Astrocyte of the cerebellum (primary cell): ENCODE measurements around the gene WIPF2.

Experiments used
- DNase-seq: peaks from one replicate; pipeline ENCODE4 v3.0.0-alpha.2; 2011; ENCODE audit warnings: low read depth
- H3K4me3 ChIP-seq: 2 replicates; pipeline ENCODE4 v1.5.1; 2011; ENCODE audit warnings: mild to moderate bottlenecking, low read depth, low read length, moderate library complexity
- in situ Hi-C: cut with HindIII; loops from 2 replicates; pipeline ENCODE4 v1.10.0; 2017; ENCODE audit warnings: low sequenced_read_pairs
- TF ChIP-seq, protein P1 (sequence below): IDR thresholded peaks from 2 replicates; pipeline ENCODE4 v1.5.1; 2012; ENCODE audit warnings: low read length, low read depth, moderate library complexity, mild to moderate bottlenecking; ENCODE audit errors: missing control alignments

The WIPF2 gene

DNA sequence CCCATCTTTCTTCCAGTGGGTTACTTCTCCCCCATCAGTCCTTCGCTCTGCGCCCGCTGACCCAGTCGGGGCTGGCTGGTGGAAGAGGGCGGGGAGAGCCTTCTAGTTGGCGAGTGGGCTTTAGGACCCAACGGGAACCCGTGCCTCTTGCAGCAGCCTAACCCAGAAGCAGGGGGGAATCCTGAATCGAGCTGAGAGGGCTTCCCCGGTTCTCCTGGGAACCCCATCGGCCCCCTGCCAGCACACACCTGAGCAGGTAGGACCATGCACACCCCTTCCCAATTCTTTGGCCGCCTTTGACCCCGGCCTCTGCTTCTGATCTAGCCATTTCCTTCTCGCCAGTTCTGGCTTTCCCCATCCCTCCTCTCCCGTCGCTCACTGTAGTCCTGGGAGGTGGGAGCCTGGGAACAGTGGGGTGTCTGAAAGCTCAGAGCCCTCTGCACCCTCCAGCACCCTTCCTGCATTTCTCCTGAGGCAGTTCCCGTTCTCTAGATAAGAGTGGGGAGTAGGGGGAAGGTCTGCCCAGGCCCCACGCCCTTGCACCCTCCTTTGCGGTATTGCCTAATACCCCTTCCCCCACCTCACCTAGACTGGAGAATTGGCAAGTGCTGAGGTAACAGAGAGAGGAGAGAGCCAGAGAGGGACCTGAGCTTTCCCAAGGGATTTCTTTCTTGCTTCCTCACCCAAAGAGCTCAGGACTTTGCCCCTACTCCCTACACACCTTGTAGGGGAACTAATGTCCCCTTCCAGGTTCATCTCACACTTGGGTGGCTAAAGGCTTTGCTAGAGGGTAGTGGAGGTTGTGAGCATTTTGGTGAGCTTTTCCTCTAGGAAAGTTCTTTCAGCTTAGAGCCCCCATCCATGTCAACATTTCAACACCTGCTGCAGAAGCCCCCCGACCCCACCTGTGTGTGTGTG, 90.2 kb downstream of the WIPF2 start, which contains the start of gene RARA:
TSS of gene RARA (plus strand) at position 150 of the 918 bp plus-strand sequence. CDS start 22,039 bp downstream, outside the sequence.
- in situ Hi-C loops: no loop called here
- DNase-seq: no peak
- peak within 1 kb of the TSS; percentile 40 for H3K4me3 ChIP-seq
- TF ChIP-seq, protein P1, sequence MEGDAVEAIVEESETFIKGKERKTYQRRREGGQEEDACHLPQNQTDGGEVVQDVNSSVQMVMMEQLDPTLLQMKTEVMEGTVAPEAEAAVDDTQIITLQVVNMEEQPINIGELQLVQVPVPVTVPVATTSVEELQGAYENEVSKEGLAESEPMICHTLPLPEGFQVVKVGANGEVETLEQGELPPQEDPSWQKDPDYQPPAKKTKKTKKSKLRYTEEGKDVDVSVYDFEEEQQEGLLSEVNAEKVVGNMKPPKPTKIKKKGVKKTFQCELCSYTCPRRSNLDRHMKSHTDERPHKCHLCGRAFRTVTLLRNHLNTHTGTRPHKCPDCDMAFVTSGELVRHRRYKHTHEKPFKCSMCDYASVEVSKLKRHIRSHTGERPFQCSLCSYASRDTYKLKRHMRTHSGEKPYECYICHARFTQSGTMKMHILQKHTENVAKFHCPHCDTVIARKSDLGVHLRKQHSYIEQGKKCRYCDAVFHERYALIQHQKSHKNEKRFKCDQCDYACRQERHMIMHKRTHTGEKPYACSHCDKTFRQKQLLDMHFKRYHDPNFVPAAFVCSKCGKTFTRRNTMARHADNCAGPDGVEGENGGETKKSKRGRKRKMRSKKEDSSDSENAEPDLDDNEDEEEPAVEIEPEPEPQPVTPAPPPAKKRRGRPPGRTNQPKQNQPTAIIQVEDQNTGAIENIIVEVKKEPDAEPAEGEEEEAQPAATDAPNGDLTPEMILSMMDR: no peak

DNA sequence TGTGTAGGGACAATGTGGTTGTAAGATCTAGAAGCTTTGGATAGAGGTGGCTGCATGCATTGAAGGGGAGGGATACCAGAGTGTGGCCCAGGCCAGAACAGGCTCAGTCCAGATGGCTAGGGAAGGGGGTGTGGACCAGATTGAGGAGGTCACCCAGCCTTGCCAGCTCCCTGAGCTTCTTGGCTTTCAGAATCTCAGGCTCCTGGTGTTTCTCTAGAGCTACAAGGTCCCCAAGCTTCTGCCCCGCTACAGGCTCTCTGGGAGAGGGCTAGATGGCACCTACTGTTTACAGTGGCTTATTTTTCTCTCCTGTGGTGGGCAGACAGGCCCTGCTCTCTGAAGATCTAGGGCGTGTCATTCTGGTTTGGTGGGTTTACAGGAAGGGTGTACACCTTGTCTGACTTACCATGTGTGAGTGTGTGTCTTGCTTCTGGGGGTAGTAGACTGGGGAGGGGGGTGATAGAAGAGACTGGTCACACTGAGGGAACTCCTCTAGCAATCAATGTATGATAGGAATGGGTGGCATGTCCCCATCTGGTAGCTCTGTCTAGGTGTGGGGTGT, 90.9 kb downstream of the WIPF2 start:
- TF ChIP-seq, protein P1: no peak
- no peak overlapping the region for H3K4me3 ChIP-seq
- in situ Hi-C loops: no loop called here
- no peak for DNase-seq

DNA sequence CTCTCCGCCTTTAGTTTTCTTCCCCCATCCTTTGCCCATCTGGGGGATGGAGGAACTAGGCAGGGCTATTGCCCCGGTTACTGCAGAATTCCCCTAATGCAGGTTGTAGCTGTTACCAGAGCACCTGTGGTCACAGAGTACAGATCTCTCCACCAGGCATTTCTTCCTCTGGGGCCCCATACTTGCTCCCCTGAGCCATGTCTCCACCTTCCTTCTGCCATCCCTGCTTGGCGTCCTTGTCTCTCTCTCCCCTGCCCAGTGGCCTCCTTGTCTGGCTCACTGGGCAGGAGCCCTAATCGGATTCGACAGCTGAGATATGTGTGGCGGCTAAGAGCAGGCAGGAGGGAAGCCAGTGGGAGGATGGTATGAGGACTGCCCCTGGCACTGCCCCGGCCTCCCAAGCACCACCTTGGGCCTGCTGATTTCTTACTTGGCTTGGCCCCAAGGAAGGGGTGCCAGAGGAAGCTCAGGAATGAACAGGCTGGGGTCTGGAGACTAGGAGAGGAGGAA, 91.8 kb downstream of the WIPF2 start:
- in situ Hi-C loops: no loop called here
- TF ChIP-seq, protein P1: no peak
- H3K4me3 ChIP-seq: no peak overlapping the region
- no peak for DNase-seq

DNA sequence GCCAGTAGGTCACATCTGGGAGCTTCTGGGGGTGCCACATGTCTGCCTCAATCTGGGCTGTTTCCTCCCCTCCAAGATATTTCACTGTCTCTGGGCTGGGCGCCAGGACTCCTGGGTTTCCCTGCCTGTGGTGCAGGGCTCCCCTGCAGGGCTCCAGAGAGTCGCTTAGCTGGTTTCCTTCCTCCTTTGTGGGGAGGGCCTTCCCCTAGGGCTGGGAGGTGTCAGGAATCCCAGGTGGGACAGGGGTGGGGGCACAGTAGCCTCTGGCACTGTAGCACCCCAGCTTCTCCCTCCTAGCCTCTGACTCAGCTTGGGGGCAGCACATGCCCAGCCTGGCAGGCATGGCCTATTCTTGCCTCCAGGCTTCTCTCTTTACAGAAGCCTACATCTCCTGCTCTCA, 92.5 kb downstream of the WIPF2 start:
- no peak overlapping the region for H3K4me3 ChIP-seq
- in situ Hi-C loops: no loop called here
- DNase-seq: no peak
- TF ChIP-seq, protein P1: no peak

DNA sequence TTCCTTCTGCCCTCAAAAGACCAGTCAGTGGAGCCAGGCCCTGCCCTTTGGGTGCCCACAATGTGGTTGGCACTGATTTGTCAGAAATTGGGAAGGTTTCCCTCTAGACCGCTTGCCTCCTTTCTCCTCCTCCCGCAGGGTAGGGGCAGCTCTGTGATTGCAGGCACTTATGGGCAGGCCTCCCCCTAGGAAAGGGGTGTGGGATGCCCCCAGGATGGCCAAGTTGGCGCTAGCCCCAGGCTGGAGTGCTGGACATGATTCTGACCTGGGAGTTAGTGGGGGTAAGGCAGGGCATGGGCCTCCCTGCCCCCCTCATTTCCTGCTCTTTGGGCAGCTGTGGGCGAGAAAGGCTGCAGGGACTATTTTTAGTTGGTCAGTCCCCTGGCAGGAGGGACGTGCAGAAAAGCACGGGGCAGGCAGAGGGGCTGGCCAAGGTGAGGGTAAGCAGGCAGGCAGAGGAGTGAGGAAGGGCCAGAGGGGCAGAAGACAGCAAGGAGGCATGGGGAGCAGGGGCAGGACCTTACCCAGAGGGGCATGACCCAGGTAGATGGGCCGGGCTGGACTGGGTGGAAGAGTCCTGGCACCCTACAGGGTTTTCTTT, 93.1 kb downstream of the WIPF2 start:
- H3K4me3 ChIP-seq: no peak overlapping the region
- TF ChIP-seq, protein P1: no peak
- in situ Hi-C loops: no loop called here
- DNase-seq: no peak

DNA sequence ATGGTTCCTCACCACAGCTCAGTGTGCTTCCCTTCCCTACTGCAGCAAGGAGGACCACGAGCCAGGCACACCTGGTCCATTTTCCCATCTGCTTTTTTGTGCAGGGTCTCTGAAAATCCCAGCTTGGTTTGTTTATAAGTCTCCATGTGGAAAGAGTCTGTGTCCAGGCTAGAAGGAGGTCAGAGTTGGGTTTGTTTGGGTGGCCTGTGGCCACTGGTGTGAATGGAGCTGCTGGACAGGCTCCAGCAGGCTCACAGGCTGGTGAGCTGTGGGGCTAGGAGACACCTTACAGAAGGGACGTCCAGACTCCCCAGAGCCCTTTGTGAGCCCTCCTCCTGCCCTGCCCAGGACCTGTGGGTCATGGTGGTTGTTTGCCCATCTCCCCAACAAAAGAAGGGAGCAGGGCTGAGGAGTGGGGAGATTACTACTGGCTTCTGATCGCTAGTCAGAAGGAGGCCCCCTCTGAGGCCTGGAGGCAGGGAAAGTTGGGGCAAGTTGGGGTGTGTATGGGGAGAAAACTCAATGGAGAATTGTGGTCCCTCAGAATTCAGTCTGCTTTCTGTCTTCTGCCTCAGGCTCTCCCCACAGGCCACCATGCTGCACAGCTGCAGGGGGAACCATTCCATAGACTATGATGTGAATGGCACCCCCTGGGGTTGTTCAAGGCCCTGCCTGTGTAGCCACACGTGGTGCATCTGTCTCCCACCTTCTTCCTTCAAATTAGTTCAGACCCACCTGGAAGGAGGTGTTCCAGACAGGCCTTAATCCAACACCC, 94.0 kb downstream of the WIPF2 start:
- no peak for DNase-seq

More for the DNA sequence above, 94.0 kb downstream of the WIPF2 start:
- no peak overlapping the region for H3K4me3 ChIP-seq
- in situ Hi-C loops: no loop called here
- TF ChIP-seq, protein P1: no peak
